SK-N-SH treated with all-trans-retinoic acid at 6 μM for 48 hours (cell line): ENCODE results near the gene PTPRJ.
A peak's percentile ranks its signal among the peaks of the same experiment; 100 is the strongest.

ENCODE experiments used
- ATAC-seq: fragments of 200-7000 bp; cut with Tn5 transposase; 3 replicates; pipeline ENCODE4 v1.9.1; 2020; ENCODE audit warnings: mild to moderate bottlenecking, moderate library complexity
- ARNTL ChIP-seq: fragments of 450-650 bp; formaldehyde crosslinking; IDR thresholded peaks from 2 replicates; pipeline ENCODE4 v1.5.0; 2020; ENCODE audit warnings: low read depth, mild to moderate bottlenecking, moderate library complexity, borderline replicate concordance
- BACH2 ChIP-seq: fragments of 250-450 bp; sonication (Bioruptor Pico); IDR thresholded peaks from 2 replicates; pipeline ENCODE4 v1.9.0; 2021; ENCODE audit warnings: mild to moderate bottlenecking, borderline replicate concordance
- CSDC2 ChIP-seq: fragments of 250-450 bp; sonication (Bioruptor Pico); IDR thresholded peaks from 2 replicates; pipeline ENCODE4 v1.5.0; 2020; ENCODE audit warnings: mild to moderate bottlenecking, moderate library complexity
- ESRRG ChIP-seq: fragments of 250-450 bp; sonication (Bioruptor Pico); IDR thresholded peaks from 2 replicates; pipeline ENCODE4 v1.6.1; 2021; ENCODE audit warnings: mild to moderate bottlenecking
- GLIS3 ChIP-seq: fragments of 250-450 bp; sonication (Bioruptor Pico); IDR thresholded peaks from 2 replicates; pipeline ENCODE4 v1.5.0; 2020; ENCODE audit warnings: mild to moderate bottlenecking, moderate library complexity
- ISL1 ChIP-seq: fragments of 250-450 bp; sonication (Bioruptor Pico); IDR thresholded peaks from 2 replicates; pipeline ENCODE4 v2.1.2; 2022; ENCODE audit warnings: mild to moderate bottlenecking, moderate library complexity
- PPARA ChIP-seq: fragments of 250-450 bp; sonication (Bioruptor Pico); IDR thresholded peaks from 2 replicates; pipeline ENCODE4 v1.5.0; 2020; ENCODE audit warnings: mild to moderate bottlenecking, borderline replicate concordance
- RARB ChIP-seq: fragments of 250-450 bp; sonication (Bioruptor Pico); IDR thresholded peaks from 2 replicates; pipeline ENCODE4 v1.8.0; 2021; ENCODE audit warnings: mild to moderate bottlenecking, moderate library complexity
- SNAI2 ChIP-seq: fragments of 250-450 bp; sonication (Bioruptor Pico); IDR thresholded peaks from 2 replicates; pipeline ENCODE4 v1.5.0; 2020; ENCODE audit warnings: mild to moderate bottlenecking, moderate library complexity
- TCF4 ChIP-seq: fragments of 250-450 bp; sonication (Bioruptor Pico); IDR thresholded peaks from 2 replicates; pipeline ENCODE4 v1.8.0; 2021; ENCODE audit warnings: mild to moderate bottlenecking, moderate library complexity, borderline replicate concordance
- TOX ChIP-seq: fragments of 250-450 bp; sonication (Bioruptor Pico); IDR thresholded peaks from 2 replicates; pipeline ENCODE4 v1.8.0; 2021; ENCODE audit warnings: mild to moderate bottlenecking, moderate library complexity, borderline replicate concordance
- ZC3H10 ChIP-seq: fragments of 250-450 bp; sonication (Bioruptor Pico); IDR thresholded peaks from 2 replicates; pipeline ENCODE4 v1.5.1; 2021; ENCODE audit warnings: mild to moderate bottlenecking, moderate library complexity
- ZFP3 ChIP-seq: fragments of 250-450 bp; sonication (Bioruptor Pico); IDR thresholded peaks from 2 replicates; pipeline ENCODE4 v1.5.0; 2020; ENCODE audit warnings: mild to moderate bottlenecking, moderate library complexity
- ZFP30 ChIP-seq: fragments of 450-650 bp; formaldehyde crosslinking; IDR thresholded peaks from 2 replicates; pipeline ENCODE4 v1.5.0; 2022; ENCODE audit warnings: mild to moderate bottlenecking, moderate library complexity
- ZNF565 ChIP-seq: fragments of 450-650 bp; formaldehyde crosslinking; conservative IDR thresholded peaks from 2 replicates; pipeline ENCODE4 v1.5.0; 2020; ENCODE audit warnings: low read depth, mild to moderate bottlenecking, moderate library complexity
- ZNF70 ChIP-seq: fragments of 450-650 bp; formaldehyde crosslinking; IDR thresholded peaks from 2 replicates; pipeline ENCODE4 v1.5.0; 2020; ENCODE audit warnings: mild to moderate bottlenecking, moderate library complexity
- ZNF8 ChIP-seq: fragments of 450-650 bp; formaldehyde crosslinking; IDR thresholded peaks from 2 replicates; pipeline ENCODE4 v1.5.0; 2020; ENCODE audit warnings: mild to moderate bottlenecking, moderate library complexity
- TF ChIP-seq, protein P1 (sequence below): fragments of 250-450 bp; sonication (Bioruptor Pico); IDR thresholded peaks from 2 replicates; pipeline ENCODE4 v1.8.0; 2021; ENCODE audit warnings: low read depth, mild to moderate bottlenecking, moderate library complexity, borderline replicate concordance
- TF ChIP-seq, protein P2 (sequence below): fragments of 250-450 bp; sonication (Bioruptor Pico); IDR thresholded peaks from 2 replicates; pipeline ENCODE4 v1.5.1; 2021; ENCODE audit warnings: mild to moderate bottlenecking, moderate library complexity
- TF ChIP-seq, protein P3 (sequence below): fragments of 250-450 bp; sonication (Bioruptor Pico); IDR thresholded peaks from 2 replicates; pipeline ENCODE4 v1.5.1; 2020; ENCODE audit warnings: low read depth, mild to moderate bottlenecking, moderate library complexity
- TF ChIP-seq, protein P4 (sequence below): fragments of 250-450 bp; sonication (Bioruptor Pico); IDR thresholded peaks from 2 replicates; pipeline ENCODE4 v1.5.0; 2020; ENCODE audit warnings: mild to moderate bottlenecking, moderate library complexity
- TF ChIP-seq, protein P5 (sequence below): fragments of 250-450 bp; sonication (Bioruptor Pico); IDR thresholded peaks from 2 replicates; pipeline ENCODE4 v1.8.0; 2020; ENCODE audit warnings: mild to moderate bottlenecking, moderate library complexity, borderline replicate concordance

Gene PTPRJ

DNA sequence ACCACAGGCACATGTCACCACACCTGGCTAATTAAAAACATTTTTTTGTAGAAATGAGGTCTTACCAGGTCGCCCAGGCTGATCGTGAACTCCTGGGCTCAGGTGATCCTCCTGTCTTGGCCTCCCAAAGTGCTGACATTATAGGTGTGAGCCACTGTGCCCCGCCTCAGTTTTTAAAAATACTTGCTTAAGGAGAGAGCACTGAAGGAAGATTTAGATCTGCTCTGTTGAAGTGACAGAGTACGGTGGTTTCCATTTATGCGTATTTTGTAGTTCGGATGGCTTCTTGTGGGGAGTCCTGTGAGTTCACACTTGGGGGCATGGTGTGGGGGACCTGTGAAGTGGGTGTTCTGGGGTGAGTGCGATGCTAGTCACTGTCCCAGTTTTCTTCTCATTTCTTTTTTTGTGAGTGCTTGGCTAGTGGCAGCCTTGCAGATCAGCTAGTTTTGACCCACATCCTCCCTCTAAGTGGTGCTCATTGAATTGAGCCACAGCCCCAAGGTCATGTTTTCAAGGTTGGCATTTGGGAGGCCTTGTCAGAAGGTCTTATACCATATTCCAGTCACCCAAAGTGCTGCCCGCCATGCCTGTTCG, 31.5 kb downstream of the PTPRJ start:
- no peak for ATAC-seq
- TF ChIP-seq, protein P1, sequence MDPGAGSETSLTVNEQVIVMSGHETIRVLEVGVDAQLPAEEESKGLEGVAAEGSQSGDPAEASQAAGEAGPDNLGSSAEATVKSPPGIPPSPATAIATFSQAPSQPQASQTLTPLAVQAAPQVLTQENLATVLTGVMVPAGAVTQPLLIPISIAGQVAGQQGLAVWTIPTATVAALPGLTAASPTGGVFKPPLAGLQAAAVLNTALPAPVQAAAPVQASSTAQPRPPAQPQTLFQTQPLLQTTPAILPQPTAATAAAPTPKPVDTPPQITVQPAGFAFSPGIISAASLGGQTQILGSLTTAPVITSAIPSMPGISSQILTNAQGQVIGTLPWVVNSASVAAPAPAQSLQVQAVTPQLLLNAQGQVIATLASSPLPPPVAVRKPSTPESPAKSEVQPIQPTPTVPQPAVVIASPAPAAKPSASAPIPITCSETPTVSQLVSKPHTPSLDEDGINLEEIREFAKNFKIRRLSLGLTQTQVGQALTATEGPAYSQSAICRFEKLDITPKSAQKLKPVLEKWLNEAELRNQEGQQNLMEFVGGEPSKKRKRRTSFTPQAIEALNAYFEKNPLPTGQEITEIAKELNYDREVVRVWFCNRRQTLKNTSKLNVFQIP (CRISPR knock-in tag), result no peak
- TF ChIP-seq, protein P2, sequence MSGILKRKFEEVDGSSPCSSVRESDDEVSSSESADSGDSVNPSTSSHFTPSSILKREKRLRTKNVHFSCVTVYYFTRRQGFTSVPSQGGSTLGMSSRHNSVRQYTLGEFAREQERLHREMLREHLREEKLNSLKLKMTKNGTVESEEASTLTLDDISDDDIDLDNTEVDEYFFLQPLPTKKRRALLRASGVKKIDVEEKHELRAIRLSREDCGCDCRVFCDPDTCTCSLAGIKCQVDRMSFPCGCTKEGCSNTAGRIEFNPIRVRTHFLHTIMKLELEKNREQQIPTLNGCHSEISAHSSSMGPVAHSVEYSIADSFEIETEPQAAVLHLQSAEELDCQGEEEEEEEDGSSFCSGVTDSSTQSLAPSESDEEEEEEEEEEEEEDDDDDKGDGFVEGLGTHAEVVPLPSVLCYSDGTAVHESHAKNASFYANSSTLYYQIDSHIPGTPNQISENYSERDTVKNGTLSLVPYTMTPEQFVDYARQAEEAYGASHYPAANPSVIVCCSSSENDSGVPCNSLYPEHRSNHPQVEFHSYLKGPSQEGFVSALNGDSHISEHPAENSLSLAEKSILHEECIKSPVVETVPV (CRISPR knock-in tag), result no peak
- TF ChIP-seq ZFP3 (CRISPR knock-in tag), result no peak
- TF ChIP-seq, protein P3, sequence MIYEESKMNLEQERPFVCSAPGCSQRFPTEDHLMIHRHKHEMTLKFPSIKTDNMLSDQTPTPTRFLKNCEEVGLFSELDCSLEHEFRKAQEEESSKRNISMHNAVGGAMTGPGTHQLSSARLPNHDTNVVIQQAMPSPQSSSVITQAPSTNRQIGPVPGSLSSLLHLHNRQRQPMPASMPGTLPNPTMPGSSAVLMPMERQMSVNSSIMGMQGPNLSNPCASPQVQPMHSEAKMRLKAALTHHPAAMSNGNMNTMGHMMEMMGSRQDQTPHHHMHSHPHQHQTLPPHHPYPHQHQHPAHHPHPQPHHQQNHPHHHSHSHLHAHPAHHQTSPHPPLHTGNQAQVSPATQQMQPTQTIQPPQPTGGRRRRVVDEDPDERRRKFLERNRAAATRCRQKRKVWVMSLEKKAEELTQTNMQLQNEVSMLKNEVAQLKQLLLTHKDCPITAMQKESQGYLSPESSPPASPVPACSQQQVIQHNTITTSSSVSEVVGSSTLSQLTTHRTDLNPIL (CRISPR knock-in tag), result no peak
- no peak for TF ChIP-seq GLIS3 (CRISPR knock-in tag)
- TF ChIP-seq SNAI2 (CRISPR knock-in tag), result no peak
- TF ChIP-seq ZNF565 (CRISPR knock-in tag), result no peak
- TF ChIP-seq ARNTL (CRISPR knock-in tag), result no peak
- TF ChIP-seq ESRRG (CRISPR knock-in tag), result no peak
- TF ChIP-seq BACH2 (CRISPR knock-in tag), result no peak
- TF ChIP-seq ISL1 (CRISPR knock-in tag), result no peak
- no peak for TF ChIP-seq ZC3H10 (CRISPR knock-in tag)
- TF ChIP-seq RARB (CRISPR knock-in tag), result no peak
- no peak for TF ChIP-seq TCF4
- TF ChIP-seq ZNF70 (CRISPR knock-in tag), result no peak
- no peak for TF ChIP-seq ZNF8
- TF ChIP-seq ZFP30 (CRISPR knock-in tag), result no peak
- no peak for TF ChIP-seq PPARA (CRISPR knock-in tag)
- no peak for TF ChIP-seq TOX (CRISPR knock-in tag)
- TF ChIP-seq CSDC2, result no peak

DNA sequence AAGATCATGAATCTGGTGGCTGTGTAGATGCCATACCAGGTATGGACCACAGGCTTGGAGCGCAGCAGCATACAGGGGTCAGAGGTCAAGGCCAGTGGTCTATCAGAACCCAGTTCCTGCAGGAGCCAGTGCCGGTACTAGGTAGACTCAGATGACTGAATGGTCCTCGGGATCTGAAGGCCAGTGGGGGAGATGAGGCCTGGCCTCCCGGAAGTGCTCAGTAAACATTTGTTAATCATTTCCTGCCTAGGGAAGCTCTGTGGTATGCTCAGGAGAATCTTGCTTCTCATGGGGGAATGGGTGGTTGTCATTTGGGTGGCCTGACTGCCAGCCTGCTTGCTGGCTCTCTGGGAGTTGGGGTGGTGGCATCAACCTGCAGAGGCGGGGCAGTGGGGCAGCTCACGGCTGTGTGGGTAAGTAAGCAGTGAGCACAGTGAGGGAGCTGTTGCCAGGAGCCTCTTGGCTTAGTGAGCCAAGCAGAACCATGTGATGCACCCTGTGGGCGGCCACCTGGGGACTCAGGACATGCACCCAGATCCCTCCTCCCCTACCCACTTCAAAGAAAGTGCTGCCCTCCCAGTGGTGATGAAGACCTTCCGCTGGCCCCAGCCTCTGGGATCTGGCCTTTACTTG, 33.0 kb downstream of the PTPRJ start:
- peak; percentile 43 for ATAC-seq
- TF ChIP-seq RARB (CRISPR knock-in tag) (no peak), TOX (CRISPR knock-in tag) (no peak), ZFP30 (CRISPR knock-in tag) (no peak), PPARA (CRISPR knock-in tag) (no peak), ZNF8 (no peak), ZFP3 (CRISPR knock-in tag) (no peak), ZNF70 (CRISPR knock-in tag) (no peak), ZC3H10 (CRISPR knock-in tag) (no peak), BACH2 (CRISPR knock-in tag) (no peak), ESRRG (CRISPR knock-in tag) (no peak), ARNTL (CRISPR knock-in tag) (no peak), TCF4 (no peak)
- TF ChIP-seq, protein P2 (CRISPR knock-in tag), result no peak
- TF ChIP-seq, protein P4, sequence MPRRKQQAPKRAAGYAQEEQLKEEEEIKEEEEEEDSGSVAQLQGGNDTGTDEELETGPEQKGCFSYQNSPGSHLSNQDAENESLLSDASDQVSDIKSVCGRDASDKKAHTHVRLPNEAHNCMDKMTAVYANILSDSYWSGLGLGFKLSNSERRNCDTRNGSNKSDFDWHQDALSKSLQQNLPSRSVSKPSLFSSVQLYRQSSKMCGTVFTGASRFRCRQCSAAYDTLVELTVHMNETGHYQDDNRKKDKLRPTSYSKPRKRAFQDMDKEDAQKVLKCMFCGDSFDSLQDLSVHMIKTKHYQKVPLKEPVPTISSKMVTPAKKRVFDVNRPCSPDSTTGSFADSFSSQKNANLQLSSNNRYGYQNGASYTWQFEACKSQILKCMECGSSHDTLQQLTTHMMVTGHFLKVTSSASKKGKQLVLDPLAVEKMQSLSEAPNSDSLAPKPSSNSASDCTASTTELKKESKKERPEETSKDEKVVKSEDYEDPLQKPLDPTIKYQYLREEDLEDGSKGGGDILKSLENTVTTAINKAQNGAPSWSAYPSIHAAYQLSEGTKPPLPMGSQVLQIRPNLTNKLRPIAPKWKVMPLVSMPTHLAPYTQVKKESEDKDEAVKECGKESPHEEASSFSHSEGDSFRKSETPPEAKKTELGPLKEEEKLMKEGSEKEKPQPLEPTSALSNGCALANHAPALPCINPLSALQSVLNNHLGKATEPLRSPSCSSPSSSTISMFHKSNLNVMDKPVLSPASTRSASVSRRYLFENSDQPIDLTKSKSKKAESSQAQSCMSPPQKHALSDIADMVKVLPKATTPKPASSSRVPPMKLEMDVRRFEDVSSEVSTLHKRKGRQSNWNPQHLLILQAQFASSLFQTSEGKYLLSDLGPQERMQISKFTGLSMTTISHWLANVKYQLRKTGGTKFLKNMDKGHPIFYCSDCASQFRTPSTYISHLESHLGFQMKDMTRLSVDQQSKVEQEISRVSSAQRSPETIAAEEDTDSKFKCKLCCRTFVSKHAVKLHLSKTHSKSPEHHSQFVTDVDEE (CRISPR knock-in tag), result no peak
- TF ChIP-seq, protein P5, sequence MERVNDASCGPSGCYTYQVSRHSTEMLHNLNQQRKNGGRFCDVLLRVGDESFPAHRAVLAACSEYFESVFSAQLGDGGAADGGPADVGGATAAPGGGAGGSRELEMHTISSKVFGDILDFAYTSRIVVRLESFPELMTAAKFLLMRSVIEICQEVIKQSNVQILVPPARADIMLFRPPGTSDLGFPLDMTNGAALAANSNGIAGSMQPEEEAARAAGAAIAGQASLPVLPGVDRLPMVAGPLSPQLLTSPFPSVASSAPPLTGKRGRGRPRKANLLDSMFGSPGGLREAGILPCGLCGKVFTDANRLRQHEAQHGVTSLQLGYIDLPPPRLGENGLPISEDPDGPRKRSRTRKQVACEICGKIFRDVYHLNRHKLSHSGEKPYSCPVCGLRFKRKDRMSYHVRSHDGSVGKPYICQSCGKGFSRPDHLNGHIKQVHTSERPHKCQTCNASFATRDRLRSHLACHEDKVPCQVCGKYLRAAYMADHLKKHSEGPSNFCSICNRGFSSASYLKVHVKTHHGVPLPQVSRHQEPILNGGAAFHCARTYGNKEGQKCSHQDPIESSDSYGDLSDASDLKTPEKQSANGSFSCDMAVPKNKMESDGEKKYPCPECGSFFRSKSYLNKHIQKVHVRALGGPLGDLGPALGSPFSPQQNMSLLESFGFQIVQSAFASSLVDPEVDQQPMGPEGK (CRISPR knock-in tag), result no peak
- TF ChIP-seq, protein P3 (CRISPR knock-in tag), result no peak
- TF ChIP-seq, protein P1 (CRISPR knock-in tag), result no peak
